GM04503 (cell line): ENCODE measurements around the gene DCX.

Experiments
- DNase-seq: peaks from one replicate; pipeline ENCODE4 v3.0.0-alpha.2; 2012; ENCODE audit warnings: low read depth

The DCX gene

GRCh38 chrX:111308039-111308438 is 104.0 kb downstream of the DCX start:
- DNase-seq = no peak

GRCh38 chrX:111302284-111302683 is 109.7 kb downstream of the DCX start:
- DNase-seq = no peak

- no peak for DNase-seq
Measured at GRCh38 chrX:111288841-111289240, 123.2 kb downstream of the DCX start.

GRCh38 chrX:111284631-111285293 is 127.2 kb downstream of the DCX start:
- DNase-seq = no peak

GRCh38 chrX:111283446-111283845 is 128.5 kb downstream of the DCX start:
- no peak for DNase-seq

GRCh38 chrX:111282991-111283390 is 129.0 kb downstream of the DCX start:
- DNase-seq = no peak

GRCh38 chrX:111282139-111282538 is 129.9 kb downstream of the DCX start:
- DNase-seq = no peak

GRCh38 chrX:111270339-111270738 is 141.7 kb downstream of the DCX start, which contains the start of gene CAPN6:
TSS of gene CAPN6 (minus strand) at chrX:111270483. CDS start at chrX:111263936, 6,547 bp downstream.
- no peak for DNase-seq

- no peak for DNase-seq
Measured at GRCh38 chrX:111268506-111268905, 143.5 kb downstream of the DCX start.

GRCh38 chrX:111265486-111265885 is 146.5 kb downstream of the DCX start:
- no peak for DNase-seq

GRCh38 chrX:111264385-111264784 is 147.6 kb downstream of the DCX start:
- DNase-seq = no peak

- peak; percentile 34 for DNase-seq
Measured at GRCh38 chrX:111262086-111262485, 149.9 kb downstream of the DCX start.

GRCh38 chrX:111260451-111260850 is 151.5 kb downstream of the DCX start:
- DNase-seq = no peak

- DNase-seq = no peak
Measured at GRCh38 chrX:111259559-111259958, 152.4 kb downstream of the DCX start.

GRCh38 chrX:111257733-111258132 is 154.3 kb downstream of the DCX start:
- DNase-seq = no peak

- no peak for DNase-seq
Measured at GRCh38 chrX:111254896-111255693, 156.9 kb downstream of the DCX start.

- DNase-seq = no peak
Measured at GRCh38 chrX:111244235-111244750, 167.7 kb downstream of the DCX start.
